SK-N-MC (cell line): ENCODE measurements around the gene ABCF2.

ENCODE experiments used
- DNase-seq: peaks from one replicate; pipeline ENCODE4 v3.0.0-alpha.2; 2011; ENCODE audit warnings: low read depth, low spot score
- H3K27ac ChIP-seq: fragments of 200-600 bp; sonication (generic); 2 replicates; pipeline ENCODE4 v1.5.1; 2016; ENCODE audit warnings: mixed run types
- H3K36me3 ChIP-seq: fragments of 200-600 bp; sonication (generic); 2 replicates; pipeline ENCODE4 v1.6.1; 2017; ENCODE audit warnings: antibody characterized with exemption, low read length, mixed read lengths; ENCODE audit not compliant: insufficient read depth
- H3K4me3 ChIP-seq: fragments of 200-600 bp; sonication (generic); 2 replicates; pipeline ENCODE4 v1.5.1; 2016
- H3K9ac ChIP-seq: fragments of 200-600 bp; sonication (generic); 2 replicates; pipeline ENCODE4 v1.8.0; 2017; ENCODE audit warnings: mixed run types, mixed read lengths; ENCODE audit not compliant: insufficient read length
- H3K9me3 ChIP-seq: fragments of 200-600 bp; sonication (generic); 2 replicates; pipeline ENCODE4 v1.6.1; 2017; ENCODE audit warnings: low read depth, mild to moderate bottlenecking, antibody characterized with exemption, low read length, moderate library complexity, mixed read lengths
- EZH2 ChIP-seq: fragments of 200-600 bp; sonication (generic); IDR thresholded peaks from one replicate; pipeline ENCODE4 v1.6.1; 2017; ENCODE audit warnings: antibody characterized with exemption
- FOXP2 ChIP-seq: optimal IDR thresholded peaks from 2 replicates; pipeline ENCODE3; 2011; ENCODE audit warnings: mild to moderate bottlenecking, moderate library complexity; ENCODE audit not compliant: insufficient read depth; ENCODE audit errors: extremely low read length, control extremely low read depth
- POLR2AphosphoS5 ChIP-seq: IDR thresholded peaks from 2 replicates; pipeline ENCODE4 v1.6.1; 2012; ENCODE audit warnings: mild to moderate bottlenecking, low read depth, low read length, borderline replicate concordance

ABCF2 gene

DNA sequence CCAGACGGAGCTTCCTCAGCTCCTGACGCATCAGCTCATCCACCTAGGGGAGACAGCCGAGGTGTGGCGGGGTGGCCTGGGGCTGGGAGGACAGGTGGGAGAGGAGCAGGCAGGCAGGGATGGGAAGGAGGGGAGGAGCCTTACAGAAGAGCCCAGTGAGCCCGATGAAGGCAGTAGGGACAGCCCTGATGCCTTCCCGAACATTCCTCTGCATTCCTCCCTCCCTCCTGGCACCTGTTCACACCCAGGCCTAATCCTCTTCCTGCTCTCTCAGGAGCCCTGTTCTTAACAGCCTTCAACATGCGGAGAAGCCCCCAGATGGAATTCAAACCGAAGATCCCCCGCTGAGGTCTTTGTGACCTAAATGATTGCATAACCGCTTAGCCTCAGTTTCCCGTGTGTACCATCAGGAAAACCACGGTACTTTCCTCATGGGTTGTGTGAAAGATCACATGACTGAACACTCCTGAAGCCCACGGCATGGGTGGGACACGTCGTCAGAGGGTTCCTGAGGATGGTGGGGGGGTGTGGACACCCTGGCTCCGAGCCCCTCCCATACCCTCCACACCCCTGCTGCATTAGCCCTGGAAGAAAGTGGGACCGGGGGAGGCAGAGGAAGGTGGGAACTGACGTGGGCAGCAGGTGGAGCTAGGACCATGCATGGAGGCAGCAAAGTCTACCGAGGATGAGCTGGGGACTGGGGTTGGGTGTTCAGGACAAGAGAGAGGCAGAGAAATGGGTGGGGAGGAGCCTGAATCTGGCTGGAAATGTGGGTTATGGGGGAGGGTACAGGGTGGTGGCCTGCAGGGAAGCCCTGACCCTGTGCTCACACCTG lies 31.2 kb downstream of the ABCF2 start:
- no peak for TF ChIP-seq FOXP2
- Histone ChIP-seq H3K36me3 (no peaks in the 10 kb centered on the region), H3K9ac (no peak overlapping the region), H3K4me3 (no peak overlapping the region), H3K9me3 (no peaks in the 10 kb centered on the region), H3K27ac (no peak overlapping the region)
- DNase-seq, result no peak

DNA sequence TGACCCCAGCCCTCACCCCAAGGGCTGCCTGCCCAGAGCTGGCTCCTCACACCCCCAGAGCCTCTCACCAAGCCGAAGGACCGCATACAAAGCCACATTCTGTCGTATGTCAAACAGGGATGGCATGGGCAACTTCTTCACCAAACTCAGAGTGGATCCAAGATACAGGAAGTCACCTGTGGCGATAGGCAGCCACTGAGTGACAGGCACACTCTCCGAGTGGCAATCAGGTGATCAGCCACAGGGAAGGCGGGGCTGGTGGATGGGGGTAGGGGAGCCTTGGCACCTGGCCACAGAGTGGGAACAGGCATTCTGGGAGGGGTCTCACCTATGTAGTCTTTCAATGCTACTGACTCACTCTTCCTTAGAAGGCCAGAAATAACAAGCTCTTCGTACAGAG lies 32.8 kb downstream of the ABCF2 start:
- no peaks in the 10 kb centered on the region for H3K9me3 ChIP-seq
- no peak overlapping the region for H3K27ac ChIP-seq
- H3K36me3 ChIP-seq, result no peaks in the 10 kb centered on the region
- TF ChIP-seq POLR2AphosphoS5 (no peak), EZH2 (no peak), FOXP2 (no peak)
- no peak overlapping the region for H3K4me3 ChIP-seq
- DNase-seq, result no peak
- no peak overlapping the region for H3K9ac ChIP-seq

DNA sequence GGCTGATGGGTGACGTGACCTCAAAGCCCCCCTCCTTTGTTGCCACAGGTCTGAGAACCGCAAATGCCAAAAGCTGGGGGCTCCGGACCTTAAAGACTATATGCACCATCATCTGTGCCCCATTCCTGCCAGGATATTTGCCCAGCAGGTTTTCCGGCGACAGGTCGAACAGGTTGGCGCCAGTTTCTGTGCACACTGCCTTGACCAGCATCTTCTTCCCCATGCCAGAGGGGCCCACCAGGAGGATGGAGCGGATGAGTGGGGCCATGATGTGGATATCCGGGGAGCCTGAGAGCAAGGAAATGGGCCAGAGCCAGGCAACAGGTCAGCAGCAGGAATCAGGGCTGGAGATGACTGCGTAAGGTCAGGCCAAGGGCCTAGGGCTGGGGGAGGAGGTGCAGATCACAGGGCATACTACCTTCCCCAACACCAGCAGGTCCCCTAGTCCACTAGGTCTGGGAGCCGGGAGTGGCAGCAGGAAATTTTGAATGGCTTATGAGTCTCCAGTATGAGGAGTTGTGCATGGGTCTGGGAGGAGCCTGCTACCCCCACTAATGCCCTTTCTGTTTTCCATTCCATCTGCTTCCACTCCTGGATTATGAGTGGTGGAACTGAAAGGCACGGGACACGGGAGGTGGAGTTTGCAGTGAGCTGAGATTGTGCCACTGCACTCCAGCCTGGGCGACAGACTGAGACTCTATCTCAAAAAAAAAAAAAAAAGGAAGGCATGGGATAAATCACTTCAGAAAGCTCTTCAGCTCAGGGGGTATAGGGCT lies 33.6 kb downstream of the ABCF2 start:
- no peak overlapping the region for H3K9ac ChIP-seq
- DNase-seq, result no peak
- no peaks in the 10 kb centered on the region for H3K9me3 ChIP-seq
- TF ChIP-seq FOXP2 (no peak), EZH2 (no peak), POLR2AphosphoS5 (no peak)
- H3K4me3 ChIP-seq, result no peak overlapping the region
- H3K27ac ChIP-seq, result no peak overlapping the region
- H3K36me3 ChIP-seq, result no peaks in the 10 kb centered on the region

DNA sequence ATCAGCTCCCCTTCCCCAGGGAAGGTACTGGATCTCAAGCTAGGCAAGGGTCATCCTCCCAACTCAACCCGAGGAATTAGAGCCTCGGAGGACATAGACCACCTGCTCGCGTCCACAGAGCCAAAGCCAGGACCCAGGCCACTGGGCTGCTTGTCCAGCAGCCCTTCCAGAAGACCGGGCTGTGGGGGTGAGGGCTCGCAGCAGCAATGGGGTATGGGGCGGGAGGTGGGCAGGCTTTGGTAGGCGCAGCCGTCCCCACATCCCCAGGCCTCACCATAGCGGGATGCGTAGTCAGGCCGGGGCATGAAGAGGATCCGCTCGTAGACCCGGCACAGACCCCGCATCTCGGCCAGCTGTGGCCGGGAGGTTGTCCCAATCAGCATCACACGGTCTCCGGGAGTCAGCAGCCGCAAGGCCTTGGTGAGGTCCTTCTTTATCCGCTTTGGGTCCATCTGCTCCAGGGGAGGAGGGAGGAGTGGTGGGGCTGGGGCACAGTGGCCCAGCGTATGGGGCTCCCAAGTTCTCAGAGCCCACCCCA lies 34.9 kb downstream of the ABCF2 start:
- Histone ChIP-seq H3K9me3 (no peaks in the 10 kb centered on the region), H3K4me3 (no peak overlapping the region), H3K36me3 (no peaks in the 10 kb centered on the region), H3K9ac (no peak overlapping the region), H3K27ac (no peak overlapping the region)
- no peak for DNase-seq
- TF ChIP-seq FOXP2, result no peak
- no peak for TF ChIP-seq EZH2
- TF ChIP-seq POLR2AphosphoS5, result no peak

DNA sequence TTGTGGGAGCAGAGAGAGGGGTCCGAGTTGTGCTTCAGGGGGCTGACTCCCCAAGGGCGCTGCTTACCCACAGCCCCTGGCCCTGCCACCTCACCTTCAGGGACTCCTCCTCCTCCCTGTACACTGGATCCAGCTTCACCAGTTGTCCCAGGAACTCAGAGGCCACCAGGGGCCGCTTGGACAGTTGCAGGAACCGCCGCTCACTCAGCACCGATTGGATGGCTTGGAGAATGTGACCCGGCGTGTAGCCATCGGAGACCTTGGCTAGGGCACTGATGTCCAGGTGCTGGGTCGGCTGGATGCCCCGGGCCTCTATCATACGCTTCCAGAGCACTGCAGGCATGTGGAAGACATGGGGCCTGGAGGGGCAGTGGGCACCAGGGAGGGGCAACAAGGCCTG lies 35.5 kb downstream of the ABCF2 start:
- H3K9me3 ChIP-seq, result no peaks in the 10 kb centered on the region
- no peak overlapping the region for H3K4me3 ChIP-seq
- no peak overlapping the region for H3K27ac ChIP-seq
- no peak for TF ChIP-seq EZH2
- no peak for TF ChIP-seq FOXP2
- TF ChIP-seq POLR2AphosphoS5, result no peak
- H3K36me3 ChIP-seq, result no peaks in the 10 kb centered on the region
- H3K9ac ChIP-seq, result no peak overlapping the region
- DNase-seq, result no peak

DNA sequence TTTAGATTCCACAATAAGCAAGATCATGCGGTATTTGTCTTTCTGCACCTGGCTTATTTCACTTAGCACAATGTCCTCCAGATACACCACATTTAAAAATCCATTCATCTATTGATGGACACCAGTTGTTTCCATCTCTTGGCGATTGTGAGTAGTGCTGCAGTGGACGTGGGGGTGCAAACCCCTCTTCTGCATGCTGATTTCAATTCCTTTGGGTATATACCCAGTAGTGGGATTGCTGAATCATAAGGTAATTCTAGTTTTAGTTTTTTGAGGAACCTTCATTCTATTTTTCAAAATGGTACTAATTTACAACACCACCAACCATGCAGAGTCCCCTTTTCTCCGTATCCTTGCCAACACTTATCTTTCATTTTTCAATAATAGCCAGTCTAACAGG lies 38.0 kb downstream of the ABCF2 start:
- Histone ChIP-seq H3K9me3 (no peaks in the 10 kb centered on the region), H3K4me3 (no peak overlapping the region), H3K9ac (no peak overlapping the region), H3K36me3 (no peaks in the 10 kb centered on the region), H3K27ac (no peak overlapping the region)
- no peak for DNase-seq
- TF ChIP-seq POLR2AphosphoS5 (no peak), FOXP2 (no peak), EZH2 (no peak)

DNA sequence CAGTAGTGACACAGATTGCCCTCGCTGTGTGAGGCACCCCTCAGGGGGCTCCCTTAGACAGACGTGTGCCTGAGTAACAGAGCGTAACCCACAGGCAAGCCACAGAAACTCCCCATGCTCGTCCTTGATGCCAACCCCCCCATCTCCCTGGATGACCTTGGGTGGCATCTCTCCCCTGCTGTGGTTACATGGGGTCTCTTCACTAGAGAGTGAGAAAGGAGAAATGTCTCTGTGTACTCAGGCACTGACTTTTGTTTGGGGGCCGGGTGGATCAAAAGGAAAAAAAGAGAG lies 38.8 kb downstream of the ABCF2 start:
- no peak overlapping the region for H3K4me3 ChIP-seq
- H3K9ac ChIP-seq, result no peak overlapping the region
- no peaks in the 10 kb centered on the region for H3K36me3 ChIP-seq
- no peaks in the 10 kb centered on the region for H3K9me3 ChIP-seq
- DNase-seq, result no peak
- no peak for TF ChIP-seq EZH2
- no peak for TF ChIP-seq FOXP2
- no peak for TF ChIP-seq POLR2AphosphoS5
- H3K27ac ChIP-seq, result no peak overlapping the region

DNA sequence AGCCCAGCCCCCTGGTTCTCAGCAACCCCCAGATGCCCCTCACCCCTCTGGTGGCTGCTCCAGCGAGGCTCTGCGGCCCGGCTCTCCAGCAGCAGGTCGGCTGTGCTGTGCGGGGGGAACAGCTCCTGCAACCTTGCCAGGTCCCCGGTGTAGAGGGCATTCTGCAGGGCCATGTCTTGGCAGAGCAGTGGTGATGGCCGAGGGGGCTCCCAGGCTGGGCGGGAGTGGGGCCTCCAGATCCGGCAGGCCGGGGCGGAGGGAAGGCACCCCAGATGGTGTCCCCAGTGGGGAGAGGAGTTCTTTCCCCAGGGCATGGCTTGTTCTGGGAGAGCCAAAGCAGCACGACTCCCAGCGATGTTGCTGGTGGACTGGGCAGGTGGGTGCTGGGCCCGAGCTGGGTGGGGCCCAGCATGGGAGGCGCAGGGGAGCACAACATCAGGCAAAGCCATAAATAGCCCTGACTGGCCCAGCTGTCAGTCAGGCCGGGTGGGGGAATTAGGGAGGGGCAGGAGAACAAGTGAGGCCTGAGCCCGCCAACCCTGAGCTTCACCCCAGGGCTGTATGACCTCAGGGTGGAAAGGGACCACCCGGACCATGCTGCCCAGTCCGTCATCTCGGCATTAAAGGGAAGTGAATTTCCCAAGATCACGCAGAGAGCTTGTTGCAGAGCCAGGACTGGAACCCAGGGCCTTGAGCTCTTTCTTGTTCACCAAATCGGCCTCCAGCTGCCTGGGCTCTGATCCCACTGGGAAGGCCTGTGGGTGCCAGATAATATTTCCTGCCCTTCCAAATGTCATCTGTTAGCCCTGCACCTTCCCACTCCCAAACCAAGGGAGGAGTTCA lies 39.4 kb downstream of the ABCF2 start:
- DNase-seq, result no peak
- Histone ChIP-seq H3K27ac (no peak overlapping the region), H3K4me3 (no peak overlapping the region), H3K9ac (no peak overlapping the region), H3K9me3 (no peaks in the 10 kb centered on the region), H3K36me3 (no peaks in the 10 kb centered on the region)
- TF ChIP-seq POLR2AphosphoS5 (no peak), FOXP2 (no peak), EZH2 (no peak)
